ENCODE data around the gene MDC1. TPM values are rescaled to one million over a fixed set of nuclear protein-coding genes. Genes with fewer than 3 reads are reported as not detected.
"Not testable (repeated sequence)": the region's sequence is repeated elsewhere in the genome, so short reads cannot be mapped to it uniquely, and the experiment has no call there.

MDC1 gene
- total and polyA plus RNA-seq, 5 donors from 2014 or later, result 1.2 to 32.7 (median 4.8) TPM

GRCh38 chr6:30724906-30725667, 8.0 kb upstream of the MDC1 start:
- H3K4me1 Mint-ChIP-seq, result peaks cover 15 to 52% (median 33%) of the 10 kb centered on the region in 4 donors
- no peaks in the 10 kb centered on the region for H3K27me3 ChIP-seq (ENCODE audit: control insufficient read depth, insufficient read depth, low read length)
- no peak overlapping the region for H3K4me3 ChIP-seq (ENCODE audit: low read depth, low read length)
- peaks cover 30% of the 10 kb centered on the region for H3K4me1 ChIP-seq (ENCODE audit: control insufficient read depth, insufficient read depth, low read length, poor library complexity, severe bottlenecking)
- peaks cover 24% of the 10 kb centered on the region for H3K36me3 Mint-ChIP-seq
- peak overlapping the region in 2 of 3 donors; percentile 23 to 67 for H3K27ac Mint-ChIP-seq
- peak overlapping the region in 2 of 4 donors; percentile 61 for H3K4me3 Mint-ChIP-seq
- no peaks in the 10 kb centered on the region for H3K9me3 ChIP-seq (ENCODE audit: control insufficient read depth in 2 of 2, low read length in 2 of 2)
- H3K9me3 Mint-ChIP-seq, result peaks cover 0 to 1% (median 0%) of the 10 kb centered on the region in 7 donors
- H3K36me3 ChIP-seq (ENCODE audit: control insufficient read depth, insufficient read depth, low read length), result peaks cover 38% of the 10 kb centered on the region
- no peak for ATAC-seq (ENCODE audit: low read depth in 2 of 2)
- peaks cover 8% of the 10 kb centered on the region for H3K27me3 Mint-ChIP-seq
- H3K27ac ChIP-seq (ENCODE audit: insufficient read depth, low read length, poor library complexity, severe bottlenecking), result peak overlapping the region; percentile 52
- DNase-seq, result no peak

GRCh38 chr6:30723843-30724741, 7.0 kb upstream of the MDC1 start:
- not testable (repeated sequence) for H3K4me3 ChIP-seq (ENCODE audit: low read depth, low read length); H3K27me3 Mint-ChIP-seq; DNase-seq; H3K9me3 Mint-ChIP-seq; H3K9me3 ChIP-seq (ENCODE audit: control insufficient read depth in 2 of 2, low read length in 2 of 2); H3K27me3 ChIP-seq (ENCODE audit: control insufficient read depth, insufficient read depth, low read length); ATAC-seq (ENCODE audit: low read depth in 2 of 2)
- peak overlapping the region; percentile 27 to 99 (median 45) for H3K4me3 Mint-ChIP-seq
- Histone ChIP-seq H3K36me3 (ENCODE audit: control insufficient read depth, insufficient read depth, low read length) (peaks cover 38% of the 10 kb centered on the region), H3K4me1 (ENCODE audit: control insufficient read depth, insufficient read depth, low read length, poor library complexity, severe bottlenecking) (peaks cover 33% of the 10 kb centered on the region), H3K27ac (ENCODE audit: insufficient read depth, low read length, poor library complexity, severe bottlenecking) (peak overlapping the region; percentile 52)
- peaks cover 21 to 57% (median 39%) of the 10 kb centered on the region in 4 donors for H3K4me1 Mint-ChIP-seq
- H3K36me3 Mint-ChIP-seq, result peaks cover 24% of the 10 kb centered on the region
- H3K27ac Mint-ChIP-seq, result peak overlapping the region; percentile 52 to 67 (median 59)

- H3K9me3 Mint-ChIP-seq; ATAC-seq (ENCODE audit: low read depth in 2 of 2); H3K4me3 ChIP-seq (ENCODE audit: low read depth, low read length); H3K27me3 Mint-ChIP-seq; H3K27me3 ChIP-seq (ENCODE audit: control insufficient read depth, insufficient read depth, low read length); H3K9me3 ChIP-seq (ENCODE audit: control insufficient read depth in 2 of 2, low read length in 2 of 2); DNase-seq: not testable (repeated sequence)
- peaks cover 21 to 64% (median 43%) of the 10 kb centered on the region in 4 donors for H3K4me1 Mint-ChIP-seq
- H3K36me3 ChIP-seq (ENCODE audit: control insufficient read depth, insufficient read depth, low read length), result peaks cover 38% of the 10 kb centered on the region
- peak overlapping the region; percentile 98 to 99 (median 99) for H3K4me3 Mint-ChIP-seq
- peak overlapping the region; percentile 59 to 98 (median 91) for H3K27ac Mint-ChIP-seq
- H3K4me1 ChIP-seq (ENCODE audit: control insufficient read depth, insufficient read depth, low read length, poor library complexity, severe bottlenecking), result peaks cover 36% of the 10 kb centered on the region
- H3K27ac ChIP-seq (ENCODE audit: insufficient read depth, low read length, poor library complexity, severe bottlenecking), result peak overlapping the region; percentile 94
- H3K36me3 Mint-ChIP-seq, result peaks cover 24% of the 10 kb centered on the region
Measured at GRCh38 chr6:30723159-30723842, 6.2 kb upstream of the MDC1 start.

- H3K27me3 Mint-ChIP-seq, result peaks cover 9% of the 10 kb centered on the region
- H3K9me3 ChIP-seq (ENCODE audit: control insufficient read depth in 2 of 2, low read length in 2 of 2), result no peaks in the 10 kb centered on the region
- ATAC-seq (ENCODE audit: low read depth in 2 of 2) (no peak), DNase-seq (peak; percentile 74 to 83 (median 80))
- peak overlapping the region; percentile 98 to 99 (median 99) for H3K4me3 Mint-ChIP-seq
- H3K4me1 ChIP-seq (ENCODE audit: control insufficient read depth, insufficient read depth, low read length, poor library complexity, severe bottlenecking), result peaks cover 41% of the 10 kb centered on the region
- no peaks in the 10 kb centered on the region for H3K27me3 ChIP-seq (ENCODE audit: control insufficient read depth, insufficient read depth, low read length)
- H3K36me3 Mint-ChIP-seq, result peaks cover 24% of the 10 kb centered on the region
- H3K27ac ChIP-seq (ENCODE audit: insufficient read depth, low read length, poor library complexity, severe bottlenecking), result peak overlapping the region; percentile 94
- H3K27ac Mint-ChIP-seq, result peak overlapping the region; percentile 91 to 98 (median 96)
- H3K4me3 ChIP-seq (ENCODE audit: low read depth, low read length), result peak overlapping the region; percentile 64
- H3K36me3 ChIP-seq (ENCODE audit: control insufficient read depth, insufficient read depth, low read length), result peaks cover 35% of the 10 kb centered on the region
- peaks cover 0 to 1% (median 0%) of the 10 kb centered on the region in 7 donors for H3K9me3 Mint-ChIP-seq
- peaks cover 24 to 61% (median 46%) of the 10 kb centered on the region in 4 donors for H3K4me1 Mint-ChIP-seq
Measured at GRCh38 chr6:30722280-30723112, 5.4 kb upstream of the MDC1 start.

GRCh38 chr6:30722025-30722279, 4.9 kb upstream of the MDC1 start:
- Mint-ChIP-seq H3K4me1 (peaks cover 27 to 66% (median 49%) of the 10 kb centered on the region in 4 donors), H3K36me3 (peaks cover 26% of the 10 kb centered on the region), H3K27ac (peak overlapping the region; percentile 94 to 98 (median 96)), H3K4me3 (peak overlapping the region; percentile 98 to 99 (median 99))
- ATAC-seq (ENCODE audit: low read depth in 2 of 2); H3K27me3 ChIP-seq (ENCODE audit: control insufficient read depth, insufficient read depth, low read length); H3K27me3 Mint-ChIP-seq; H3K9me3 Mint-ChIP-seq; H3K9me3 ChIP-seq (ENCODE audit: control insufficient read depth in 2 of 2, low read length in 2 of 2): not testable (repeated sequence)
- peak overlapping the region; percentile 94 for H3K27ac ChIP-seq (ENCODE audit: insufficient read depth, low read length, poor library complexity, severe bottlenecking)
- peak overlapping the region; percentile 64 for H3K4me3 ChIP-seq (ENCODE audit: low read depth, low read length)
- H3K36me3 ChIP-seq (ENCODE audit: control insufficient read depth, insufficient read depth, low read length), result peaks cover 35% of the 10 kb centered on the region
- peak in 1 of 3 donors; percentile 19 for DNase-seq
- peaks cover 42% of the 10 kb centered on the region for H3K4me1 ChIP-seq (ENCODE audit: control insufficient read depth, insufficient read depth, low read length, poor library complexity, severe bottlenecking)

GRCh38 chr6:30721198-30722024, 4.3 kb upstream of the MDC1 start:
- H3K27me3 Mint-ChIP-seq, result peaks cover 9% of the 10 kb centered on the region
- H3K4me1 Mint-ChIP-seq, result peaks cover 26 to 72% (median 50%) of the 10 kb centered on the region in 4 donors
- H3K9me3 Mint-ChIP-seq, result peaks cover 0 to 1% (median 0%) of the 10 kb centered on the region in 7 donors
- Histone ChIP-seq H3K4me3 (ENCODE audit: low read depth, low read length) (peak overlapping the region; percentile 97), H3K9me3 (ENCODE audit: control insufficient read depth in 2 of 2, low read length in 2 of 2) (no peaks in the 10 kb centered on the region), H3K27me3 (ENCODE audit: control insufficient read depth, insufficient read depth, low read length) (no peaks in the 10 kb centered on the region), H3K4me1 (ENCODE audit: control insufficient read depth, insufficient read depth, low read length, poor library complexity, severe bottlenecking) (peaks cover 48% of the 10 kb centered on the region), H3K36me3 (ENCODE audit: control insufficient read depth, insufficient read depth, low read length) (peaks cover 35% of the 10 kb centered on the region), H3K27ac (ENCODE audit: insufficient read depth, low read length, poor library complexity, severe bottlenecking) (peak overlapping the region; percentile 94)
- H3K4me3 Mint-ChIP-seq, result peak overlapping the region; percentile 98 to 99 (median 99)
- peaks cover 27% of the 10 kb centered on the region for H3K36me3 Mint-ChIP-seq
- ATAC-seq (ENCODE audit: low read depth in 2 of 2) (peak; percentile 33 to 40), DNase-seq (peak; percentile 90 to 96 (median 95))
- H3K27ac Mint-ChIP-seq, result peak overlapping the region; percentile 94 to 98 (median 96)
